IPS-NIHi11 (cell line): ENCODE measurements around the gene FAM177B.

Experiments
- DNase-seq: peaks from one replicate; pipeline ENCODE4 v3.0.0; 2012; ENCODE audit warnings: mixed read lengths, low spot score

Gene FAM177B

GRCh38 chr1:222787729-222788128 is 50.7 kb downstream of the FAM177B start:
- DNase-seq = no peak

GRCh38 chr1:222788402-222789156 is 51.6 kb downstream of the FAM177B start:
- no peak for DNase-seq

GRCh38 chr1:222790115-222790514 is 53.1 kb downstream of the FAM177B start:
- DNase-seq = no peak

GRCh38 chr1:222790520-222790919 is 53.5 kb downstream of the FAM177B start:
- DNase-seq = no peak

GRCh38 chr1:222791006-222791710 is 54.2 kb downstream of the FAM177B start:
- DNase-seq = no peak

GRCh38 chr1:222792744-222793143 is 55.7 kb downstream of the FAM177B start:
- DNase-seq = peak; percentile 58

- no peak for DNase-seq
These were observed 57.9 kb downstream of the FAM177B start for GRCh38 chr1:222794656-222795474.

GRCh38 chr1:222798116-222798515 is 61.1 kb downstream of the FAM177B start:
- DNase-seq = peak; percentile 14

GRCh38 chr1:222798975-222799374 is 62.0 kb downstream of the FAM177B start:
- no peak for DNase-seq
